GM19099 (cell line): Measurements from ENCODE around the gene DPH3.

Experiments used
- POLR2A ChIP-seq: IDR thresholded peaks from 3 replicates; pipeline ENCODE4 v1.6.1; 2011; ENCODE audit warnings: low read depth; ENCODE audit not compliant: insufficient read length; ENCODE audit errors: extremely low read depth

The DPH3 gene

DNA sequence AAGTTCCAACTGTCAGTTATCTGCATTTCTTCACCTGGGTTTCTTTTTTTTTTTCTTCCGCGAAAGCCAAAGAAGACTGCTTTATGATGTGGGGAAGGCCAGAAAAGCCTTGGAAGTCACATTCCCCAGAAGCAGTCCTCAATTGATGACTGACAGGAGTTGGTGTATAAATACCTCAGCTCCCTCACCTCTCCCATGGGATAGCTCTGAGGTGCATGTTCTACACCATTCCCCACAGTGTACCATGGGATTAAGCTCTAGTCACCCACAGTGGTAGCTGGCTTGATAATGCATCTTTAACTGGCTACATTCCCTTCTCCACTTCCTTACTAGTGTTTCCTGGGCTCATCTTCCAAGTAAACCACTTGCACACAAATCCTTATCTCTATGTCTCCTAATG, 30.5 kb downstream of the DPH3 start:
- no peak for TF ChIP-seq POLR2A

DNA sequence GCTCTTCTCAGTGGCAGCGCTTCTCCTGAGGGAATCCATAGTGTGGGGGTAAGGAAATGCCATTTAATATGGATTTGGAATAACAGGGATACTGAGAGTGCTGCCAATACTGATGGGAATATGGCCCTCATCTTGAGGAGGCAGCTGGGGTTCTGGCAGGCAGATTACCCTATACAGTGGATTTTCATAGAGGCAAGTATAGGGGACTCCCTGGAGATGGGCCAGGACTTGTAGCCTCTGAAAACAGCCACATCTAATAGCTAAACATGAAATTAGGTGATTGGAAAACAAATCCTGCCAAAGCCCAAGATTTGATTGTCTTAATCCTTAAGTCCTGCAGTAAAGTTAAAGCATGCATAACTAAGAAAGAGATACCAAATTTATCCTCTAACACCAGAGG, 30.9 kb downstream of the DPH3 start:
- no peak for TF ChIP-seq POLR2A

DNA sequence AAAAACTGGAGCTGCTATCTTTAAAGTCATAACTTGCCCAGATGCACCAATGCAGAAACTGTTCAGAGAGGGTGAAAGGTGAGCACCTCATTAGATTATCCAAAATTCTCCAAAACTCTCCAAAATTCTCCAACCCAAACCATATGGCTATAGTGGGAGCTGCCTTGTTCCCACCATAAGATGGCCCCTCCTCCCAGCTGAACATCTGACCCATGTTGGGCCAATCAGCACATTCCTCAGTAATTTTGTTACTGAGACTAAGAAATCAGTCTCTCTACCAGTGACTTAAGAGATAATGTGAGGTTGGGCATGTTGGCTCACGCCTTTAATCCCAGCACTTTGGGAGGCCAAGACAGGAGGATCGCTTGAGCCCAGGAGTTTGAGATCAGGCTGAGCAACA, 32.8 kb downstream of the DPH3 start:
- TF ChIP-seq POLR2A = no peak

DNA sequence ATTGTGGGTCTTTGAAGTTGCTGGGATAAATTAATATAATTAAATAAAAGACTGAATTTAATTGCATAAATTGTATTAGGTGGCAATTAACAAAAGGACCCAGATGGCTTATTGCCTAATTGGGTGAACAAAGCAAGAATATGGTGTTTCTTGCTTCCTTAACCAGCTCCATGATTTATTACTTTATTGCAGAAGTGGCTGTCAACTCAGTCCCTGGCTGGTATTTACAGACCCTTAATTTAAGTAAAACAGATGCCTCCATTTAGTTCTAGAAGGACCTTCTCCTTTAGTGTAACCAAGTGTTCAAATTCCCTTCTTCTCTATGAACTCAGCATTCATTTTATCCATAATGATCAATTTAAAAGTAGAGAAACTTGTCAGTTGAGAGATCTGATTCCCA, 35.1 kb downstream of the DPH3 start:
- TF ChIP-seq POLR2A = no peak

DNA sequence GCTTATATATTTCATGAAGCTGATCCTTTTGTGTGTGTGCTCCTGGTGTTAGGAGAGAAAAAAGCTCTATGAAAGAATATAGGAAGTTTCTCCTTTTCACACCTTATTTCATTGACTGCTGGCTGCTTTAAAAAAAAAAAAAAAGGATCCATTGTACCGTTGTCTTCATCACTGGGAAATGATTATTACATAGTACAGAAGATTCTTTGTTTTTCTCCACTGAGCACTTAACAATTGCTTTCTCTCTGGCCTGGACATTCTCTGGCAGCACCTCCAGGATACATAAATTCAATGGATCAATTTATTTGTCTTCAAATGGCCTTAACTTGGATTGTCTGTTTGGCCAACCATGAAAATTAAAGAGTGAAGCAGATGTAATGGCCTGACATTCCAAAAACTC, 37.2 kb downstream of the DPH3 start:
- TF ChIP-seq POLR2A = no peak

DNA sequence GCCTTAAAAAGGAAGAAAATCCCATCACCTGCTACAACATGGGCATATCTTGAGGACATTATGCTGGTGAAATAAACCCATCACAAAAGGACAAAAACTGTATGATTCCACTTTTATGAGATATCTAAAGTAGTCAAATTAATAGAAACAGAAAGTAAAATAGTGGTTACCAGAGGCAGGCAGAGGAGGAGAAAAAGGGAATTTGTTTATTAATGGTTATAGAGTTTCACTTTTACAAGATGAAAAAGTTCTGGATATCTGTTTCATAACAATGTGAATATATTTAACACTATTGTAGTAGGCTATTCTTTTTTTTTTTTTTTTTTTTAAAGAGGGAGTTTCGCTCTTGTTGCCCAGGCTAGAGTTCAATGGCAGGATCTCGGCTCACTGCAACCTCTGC, 40.4 kb downstream of the DPH3 start:
- no peak for TF ChIP-seq POLR2A

DNA sequence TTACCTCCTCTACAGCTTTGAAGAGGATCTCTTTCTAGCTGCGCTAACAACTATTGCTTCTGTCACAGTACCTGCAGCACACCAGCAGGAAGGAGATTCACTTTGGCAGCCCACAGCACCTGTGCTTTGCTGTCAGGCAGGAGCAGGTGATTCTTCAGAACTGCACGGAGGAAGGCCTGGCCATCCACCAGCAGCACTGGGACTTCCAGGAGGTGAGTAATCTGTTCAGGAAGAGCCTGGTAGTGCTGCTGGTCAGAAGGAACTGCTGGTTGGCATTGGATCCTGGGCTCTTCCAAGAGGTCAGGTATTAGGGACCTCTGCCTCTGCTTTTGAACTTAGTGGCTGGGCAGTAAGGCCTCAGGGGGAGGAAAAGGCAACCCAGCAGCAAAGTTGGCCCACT, 42.2 kb downstream of the DPH3 start:
- no peak for TF ChIP-seq POLR2A

DNA sequence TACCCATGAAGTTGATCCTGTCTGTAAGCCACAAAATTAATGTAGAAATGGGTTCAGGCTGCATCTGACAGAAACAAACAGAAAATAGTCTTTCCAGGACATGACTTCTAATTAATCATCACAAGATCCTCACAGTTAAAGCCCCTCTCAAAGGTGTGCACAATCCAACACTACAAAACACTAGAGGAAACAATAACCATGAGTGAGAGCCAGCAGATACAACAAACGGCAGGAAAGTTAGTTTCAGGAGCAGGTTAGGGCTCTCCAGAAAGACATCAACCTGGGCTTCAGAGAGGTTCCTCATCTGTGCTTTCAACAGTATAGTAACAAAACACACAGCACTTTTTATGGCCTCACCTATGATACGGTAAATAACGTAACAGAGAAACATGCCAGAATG, 42.8 kb downstream of the DPH3 start:
- no peak for TF ChIP-seq POLR2A

DNA sequence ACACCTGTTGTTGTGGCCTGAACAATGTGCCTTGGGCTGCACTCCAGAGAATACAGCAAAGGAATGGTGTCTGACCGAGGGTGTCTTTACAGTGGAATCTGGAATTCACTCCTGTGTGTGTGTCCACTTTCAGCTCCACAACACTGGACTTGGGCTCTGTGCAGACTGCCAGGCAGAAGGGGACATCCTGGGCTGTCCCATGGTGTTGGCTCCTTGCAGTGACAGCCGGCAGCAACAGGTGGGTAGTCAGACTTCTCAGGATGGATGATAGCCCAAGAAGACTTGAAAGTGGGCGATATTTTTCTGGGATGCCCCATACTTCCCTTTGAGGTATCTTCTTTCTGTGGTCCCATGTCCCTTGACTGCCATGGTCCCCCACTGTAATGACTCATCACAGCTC, 45.0 kb downstream of the DPH3 start:
- no peak for TF ChIP-seq POLR2A

DNA sequence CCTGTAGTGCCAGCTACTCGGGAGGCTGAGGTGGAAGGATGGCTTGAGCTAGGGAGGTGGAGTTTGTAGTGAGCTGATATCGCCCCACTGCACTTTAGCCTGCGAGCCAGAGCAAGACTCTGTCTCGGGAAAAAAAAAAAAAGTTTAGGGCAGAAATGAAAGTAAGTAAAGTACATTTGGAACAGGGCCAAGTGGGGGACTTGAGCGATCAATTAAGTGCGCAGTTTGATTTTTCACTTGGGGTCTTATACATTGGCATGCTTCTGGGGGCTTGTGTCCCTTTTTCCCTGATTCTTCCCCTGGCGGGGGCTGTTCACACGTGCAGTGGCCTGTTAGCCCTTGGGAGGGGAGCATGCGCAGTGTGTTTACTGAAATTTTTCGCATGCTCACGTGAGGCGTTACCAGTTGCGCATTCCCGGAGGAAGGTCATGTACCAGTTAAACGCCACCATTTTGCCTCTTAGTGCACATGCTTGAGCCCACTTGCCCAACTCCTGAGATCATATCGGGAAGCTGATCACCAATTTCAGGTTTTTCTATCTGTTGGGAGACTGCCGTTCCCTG, 48.3 kb downstream of the DPH3 start:
- no peak for TF ChIP-seq POLR2A

DNA sequence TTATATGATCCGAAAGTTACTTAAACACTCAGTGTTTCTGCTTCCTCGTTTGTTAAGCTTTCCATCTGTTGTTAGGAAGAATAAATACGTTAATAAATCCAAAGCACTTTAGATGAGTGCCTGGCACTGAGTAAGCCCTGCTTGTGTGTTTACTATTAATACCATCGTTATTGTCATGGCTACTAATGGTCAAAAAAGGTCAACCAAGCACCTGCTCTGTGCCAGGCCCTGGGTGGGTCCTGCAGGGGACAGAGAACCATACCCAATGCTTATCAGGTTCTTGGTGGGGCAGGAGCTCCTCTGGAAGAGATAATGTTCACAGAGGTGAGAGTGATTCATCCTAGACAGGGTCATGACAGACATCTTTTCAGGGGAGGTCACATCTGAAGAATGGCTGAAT, 50.4 kb downstream of the DPH3 start:
- TF ChIP-seq POLR2A = no peak

DNA sequence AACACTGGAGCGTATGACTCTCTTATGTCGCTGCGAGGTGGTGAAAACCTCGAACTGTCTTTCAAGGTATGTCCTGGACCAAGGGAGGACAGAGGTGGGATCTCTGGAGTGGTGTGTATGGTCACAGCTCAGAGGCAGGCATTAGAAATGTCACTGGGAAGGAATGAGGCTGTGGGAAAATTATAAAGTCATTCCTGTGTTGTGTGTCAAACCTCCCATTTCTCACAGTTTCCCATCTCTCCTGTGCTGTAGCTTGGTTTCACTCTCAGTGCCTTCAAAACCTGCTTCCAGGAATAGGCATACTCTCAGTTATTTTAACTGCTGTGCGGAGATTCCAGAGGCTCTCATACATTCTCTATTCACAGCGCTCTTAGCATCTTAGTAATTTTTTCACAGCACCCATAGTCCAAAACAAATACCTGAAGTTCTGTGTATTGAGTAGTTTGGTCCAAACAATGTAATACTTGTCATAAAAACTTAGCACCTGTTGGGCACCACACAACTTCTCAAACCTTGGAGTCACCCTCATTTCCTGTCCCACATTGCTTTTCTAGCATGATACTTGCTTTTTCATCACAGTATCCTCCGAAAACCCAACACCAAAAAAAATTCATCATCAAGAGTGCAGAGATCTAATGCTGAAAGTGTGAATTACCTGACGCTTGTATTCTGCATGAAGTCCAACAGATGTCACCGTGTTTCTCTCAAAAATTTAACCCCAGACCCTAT, 53.4 kb downstream of the DPH3 start:
- no peak for TF ChIP-seq POLR2A
